ENCODE data around the gene CXCL10. TPM values are rescaled to one million over a fixed set of nuclear protein-coding genes. Genes with fewer than 3 reads are reported as not detected.

Gene CXCL10
- total and polyA plus RNA-seq, 10 donors = 1.4 to 23.1 (median 7.1) TPM

- DNase-seq = no peak
- no peak within 1 kb of the TSS for H3K27ac ChIP-seq
- TF ChIP-seq CTCF (IDR thresholded peaks at IDR 0.05 in 8 of 11, conservative IDR thresholded peaks at IDR 0.05 in 3 of 11) = no peak
- TF ChIP-seq POLR2A (IDR thresholded peaks at IDR 0.05) = no peak
- no peak for TF ChIP-seq POLR2AphosphoS5 (IDR thresholded peaks at IDR 0.05)
- H3K4me1 ChIP-seq = peaks cover 0 to 13% (median 7%) of the 10 kb centered on the region in 6 donors
- no peak within 1 kb of the TSS for H3K4me3 ChIP-seq
- H3K36me3 ChIP-seq = no peaks in the 10 kb centered on the region
- WGBS, 5 donors = 70 to 77% (median 73%) methylated on average over 1 of the region's 1 CpG
- intact Hi-C loops (cut with DNase I; ENCODE audit: low total_unique reads) = no loop called here
- no peaks in the 10 kb centered on the region for H3K27me3 ChIP-seq (replicated peaks in 1 of 7)
- no peaks in the 10 kb centered on the region for H3K9me3 ChIP-seq
These were observed 16.0 kb downstream of the CXCL10 start, which contains the start of gene CXCL9 for GRCh38 chr4:76007089-76007862. TSS of gene CXCL9 (minus strand) at chr4:76007509. CDS start at chr4:76007449, 60 bp downstream.

- Histone ChIP-seq H3K9me3 (no peaks in the 10 kb centered on the region), H3K27ac (no peak overlapping the region), H3K4me3 (no peak overlapping the region), H3K27me3 (replicated peaks in 1 of 7) (no peaks in the 10 kb centered on the region), H3K36me3 (no peaks in the 10 kb centered on the region), H3K4me1 (no peaks in the 10 kb centered on the region)
- WGBS, 5 donors = 81 to 88% (median 83%) methylated on average over 3 of the region's 3 CpGs
- TF ChIP-seq POLR2AphosphoS5 (IDR thresholded peaks at IDR 0.05) (no peak), CTCF (IDR thresholded peaks at IDR 0.05 in 8 of 11, conservative IDR thresholded peaks at IDR 0.05 in 3 of 11) (no peak), POLR2A (IDR thresholded peaks at IDR 0.05) (no peak)
- intact Hi-C loops (cut with DNase I; ENCODE audit: low total_unique reads) = no loop called here
- no peak for DNase-seq
These were observed 19.7 kb downstream of the CXCL10 start for GRCh38 chr4:76003620-76004019.

GRCh38 chr4:76003035-76003434, 20.3 kb downstream of the CXCL10 start:
- no peaks in the 10 kb centered on the region for H3K4me1 ChIP-seq
- no peak overlapping the region for H3K4me3 ChIP-seq
- WGBS, 5 donors = 32 to 56% (median 49%) methylated on average over 2 of the region's 2 CpGs
- DNase-seq = no peak
- no peaks in the 10 kb centered on the region for H3K9me3 ChIP-seq
- no peak overlapping the region for H3K27ac ChIP-seq
- no peaks in the 10 kb centered on the region for H3K36me3 ChIP-seq
- intact Hi-C loops (cut with DNase I; ENCODE audit: low total_unique reads) = no loop called here
- TF ChIP-seq POLR2AphosphoS5 (IDR thresholded peaks at IDR 0.05) (no peak), POLR2A (IDR thresholded peaks at IDR 0.05) (no peak)
- no peaks in the 10 kb centered on the region for H3K27me3 ChIP-seq (replicated peaks in 1 of 7)

DNA sequence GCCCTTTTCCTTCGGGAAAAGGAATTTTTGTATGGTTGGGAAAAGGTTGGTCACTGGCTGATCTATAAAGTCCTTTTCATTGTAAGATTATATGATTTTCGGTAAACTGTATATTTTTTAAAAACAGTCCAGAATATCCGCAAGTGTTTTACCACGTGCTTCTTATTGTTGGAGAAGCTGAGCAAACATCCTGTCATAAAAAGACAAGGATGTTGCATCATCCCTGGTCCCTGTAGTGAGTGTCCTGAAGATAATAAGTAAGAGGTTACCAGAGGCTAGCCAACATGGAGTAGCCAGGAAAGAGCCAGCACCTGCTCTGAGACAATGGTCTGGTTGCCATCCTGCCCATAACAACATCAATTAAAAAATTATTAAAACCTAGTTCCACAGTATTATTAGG, 21.1 kb downstream of the CXCL10 start:
- H3K4me3 ChIP-seq = no peak overlapping the region
- H3K9me3 ChIP-seq = no peaks in the 10 kb centered on the region
- DNase-seq = no peak
- no peaks in the 10 kb centered on the region for H3K36me3 ChIP-seq
- no peaks in the 10 kb centered on the region for H3K27me3 ChIP-seq (replicated peaks in 1 of 7)
- H3K27ac ChIP-seq = no peak overlapping the region
- intact Hi-C loops (cut with DNase I; ENCODE audit: low total_unique reads) = no loop called here
- TF ChIP-seq POLR2AphosphoS5 (IDR thresholded peaks at IDR 0.05) (no peak), CTCF (IDR thresholded peaks at IDR 0.05 in 8 of 11, conservative IDR thresholded peaks at IDR 0.05 in 3 of 11) (no peak), POLR2A (IDR thresholded peaks at IDR 0.05) (no peak)
- H3K4me1 ChIP-seq = no peaks in the 10 kb centered on the region
- 55 to 76% (median 69%) methylated on average over 4 of the region's 4 CpGs for WGBS, 5 donors

Data from spleen (tissue), 11 donors.